K562 (cell line): ENCODE measurements around the gene GCK. TPM values are rescaled to one million over a fixed set of nuclear protein-coding genes. Genes with fewer than 3 reads are reported as not detected.

Experiments used
- JUN ChIP-seq, 2 experiments: sonication (generic) in 1 of 2; formaldehyde crosslinking in 1 of 2; IDR thresholded peaks; 2 replicates each; pipeline versions ENCODE4 v1.6.1 to v1.8.0; 2012 to 2022; ENCODE audit warnings: borderline replicate concordance in 2 of 2, mild to moderate bottlenecking in 2 of 2, improper control_type of control experiment in 1 of 2, low read depth in 1 of 2, low read length in 1 of 2, missing genetic modification reagents in 1 of 2
- LCOR ChIP-seq: sonication (generic); formaldehyde crosslinking; IDR thresholded peaks from 2 replicates; pipeline ENCODE4 v1.8.0; 2022; ENCODE audit warnings: mild to moderate bottlenecking, missing genetic modification reagents
- MECOM ChIP-seq: fragments of 250-450 bp; sonication (Bioruptor Pico); IDR thresholded peaks from 2 replicates; pipeline ENCODE4 v1.8.0; 2022; ENCODE audit warnings: inconsistent platforms
- MYBL2 ChIP-seq, 2 experiments: fragments of 450-650 bp in 1 of 2; sonication (generic) in 1 of 2; formaldehyde crosslinking in 1 of 2; IDR thresholded peaks; 2 replicates each; pipeline versions ENCODE4 v1.6.1 to v1.8.1; 2017 to 2022; ENCODE audit warnings: borderline replicate concordance in 1 of 2, inconsistent platforms in 1 of 2, low read depth in 1 of 2, mild to moderate bottlenecking in 1 of 2, missing genetic modification reagents in 1 of 2, moderate library complexity in 1 of 2
- SNIP1 ChIP-seq: fragments of 450-650 bp; IDR thresholded peaks from 2 replicates; pipeline ENCODE4 v1.7.1; 2017; ENCODE audit warnings: low read depth, mild to moderate bottlenecking
- TRIM28 ChIP-seq: fragments of 450-650 bp; IDR thresholded peaks from 2 replicates; pipeline ENCODE4 v1.6.1; 2017
- ZBTB8A ChIP-seq: fragments of 450-650 bp; IDR thresholded peaks from 2 replicates; pipeline ENCODE4 v1.6.1; 2018; ENCODE audit warnings: mild to moderate bottlenecking, moderate library complexity; ENCODE audit not compliant: partially characterized antibody
- ZNF280B ChIP-seq: fragments of 250-450 bp; sonication (Bioruptor Pico); IDR thresholded peaks from 2 replicates; pipeline ENCODE4 v1.5.1; 2021; ENCODE audit warnings: mild to moderate bottlenecking
- polyA plus RNA-seq, 8 experiments: library from polyadenylated mRNA; depleted of rRNA in 4 of 8; stranded (reverse) in 5 of 8; unstranded in 3 of 8; fragments of >200 nt; fragmentation: Nextera tagmentation in 2 of 8; fragmentation: Illumina TruSeq in 1 of 8; extraction: Ambion mirVana in 2 of 8; extraction: Trizol in 1 of 8; gene quantifications; 2 replicates each; pipeline versions ENCODE4 v1.2.1 to v1.2.3, GENCODE V29; 2011 to 2014; ENCODE audit warnings: inconsistent platforms in 1 of 8, missing spikeins in 1 of 8
- total RNA-seq, 7 experiments: library from RNA; depleted of rRNA in 6 of 7; stranded (reverse); fragments of >200 nt in 6 of 7; fragmentation: Illumina TruSeq in 2 of 7; extraction: Trizol in 2 of 7; gene quantifications; 2 replicates each; pipeline versions ENCODE4 v1.2.1 to v1.2.3, GENCODE V29; 2011 to 2021; ENCODE audit warnings: low replicate concordance in 1 of 7
- TF ChIP-seq, protein P1 (sequence below), 2 experiments: fragments of 450-650 bp in 1 of 2; sonication (generic) in 1 of 2; formaldehyde crosslinking in 1 of 2; IDR thresholded peaks; 2 replicates each; pipeline versions ENCODE4 v1.7.1 to v1.9.0; 2016 to 2022; ENCODE audit warnings: inconsistent platforms in 1 of 2, mild to moderate bottlenecking in 1 of 2, missing genetic modification reagents in 1 of 2
- TF ChIP-seq, protein P2 (sequence below): IDR thresholded peaks from 3 replicates; pipeline ENCODE4 v1.6.1; 2011; ENCODE audit warnings: borderline replicate concordance, mild to moderate bottlenecking, moderate library complexity; ENCODE audit not compliant: insufficient read length; ENCODE audit errors: extremely low read depth

Gene GCK
- total and polyA plus RNA-seq, 9 of the 15 experiments (the other 6 are each of a cell fraction or from before 2014, with no cell fraction given), result 0.11 to 0.55 (median 0.16) TPM; not detected in 3

DNA sequence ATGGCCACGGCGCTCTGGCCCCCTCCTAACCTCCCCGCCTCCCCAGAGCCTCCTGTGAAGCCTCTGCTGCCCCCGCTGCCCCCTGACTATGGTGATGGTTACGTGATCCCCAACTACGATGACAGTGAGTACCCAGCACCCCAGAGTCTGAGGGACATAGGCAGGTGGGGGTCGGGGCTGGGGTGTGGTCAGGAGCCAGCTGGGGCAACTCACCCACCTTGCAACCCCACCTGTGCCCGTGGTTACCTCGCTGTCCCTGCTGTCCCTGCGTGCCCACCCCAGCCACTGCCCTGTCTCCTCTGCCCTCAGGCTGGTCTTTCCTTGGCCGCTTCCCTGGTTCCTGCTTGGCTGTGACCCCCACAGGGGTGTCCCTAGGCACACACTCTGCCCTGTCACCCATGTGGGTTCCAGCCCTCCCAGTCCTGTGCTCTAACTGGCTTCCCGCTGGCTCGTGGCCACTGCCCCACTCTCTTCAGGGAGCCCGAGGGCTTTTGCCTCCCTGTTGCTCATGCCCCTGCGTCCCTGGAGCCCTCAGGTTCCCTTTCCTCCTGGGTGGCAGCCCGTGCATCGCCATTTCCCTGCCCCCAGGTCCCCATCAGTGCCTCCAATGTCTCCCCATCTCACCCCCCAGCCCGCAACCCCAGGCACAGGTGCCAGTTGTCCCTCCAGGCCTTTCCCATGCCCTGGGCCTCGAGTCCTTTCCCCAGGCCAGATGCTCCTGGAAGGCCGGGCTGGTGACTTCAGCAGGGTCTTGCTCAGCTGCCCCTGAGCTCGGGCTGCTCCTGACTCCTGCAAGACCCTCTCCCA lies 81.1 kb downstream of the GCK start (continued):
- TF ChIP-seq, protein P1, sequence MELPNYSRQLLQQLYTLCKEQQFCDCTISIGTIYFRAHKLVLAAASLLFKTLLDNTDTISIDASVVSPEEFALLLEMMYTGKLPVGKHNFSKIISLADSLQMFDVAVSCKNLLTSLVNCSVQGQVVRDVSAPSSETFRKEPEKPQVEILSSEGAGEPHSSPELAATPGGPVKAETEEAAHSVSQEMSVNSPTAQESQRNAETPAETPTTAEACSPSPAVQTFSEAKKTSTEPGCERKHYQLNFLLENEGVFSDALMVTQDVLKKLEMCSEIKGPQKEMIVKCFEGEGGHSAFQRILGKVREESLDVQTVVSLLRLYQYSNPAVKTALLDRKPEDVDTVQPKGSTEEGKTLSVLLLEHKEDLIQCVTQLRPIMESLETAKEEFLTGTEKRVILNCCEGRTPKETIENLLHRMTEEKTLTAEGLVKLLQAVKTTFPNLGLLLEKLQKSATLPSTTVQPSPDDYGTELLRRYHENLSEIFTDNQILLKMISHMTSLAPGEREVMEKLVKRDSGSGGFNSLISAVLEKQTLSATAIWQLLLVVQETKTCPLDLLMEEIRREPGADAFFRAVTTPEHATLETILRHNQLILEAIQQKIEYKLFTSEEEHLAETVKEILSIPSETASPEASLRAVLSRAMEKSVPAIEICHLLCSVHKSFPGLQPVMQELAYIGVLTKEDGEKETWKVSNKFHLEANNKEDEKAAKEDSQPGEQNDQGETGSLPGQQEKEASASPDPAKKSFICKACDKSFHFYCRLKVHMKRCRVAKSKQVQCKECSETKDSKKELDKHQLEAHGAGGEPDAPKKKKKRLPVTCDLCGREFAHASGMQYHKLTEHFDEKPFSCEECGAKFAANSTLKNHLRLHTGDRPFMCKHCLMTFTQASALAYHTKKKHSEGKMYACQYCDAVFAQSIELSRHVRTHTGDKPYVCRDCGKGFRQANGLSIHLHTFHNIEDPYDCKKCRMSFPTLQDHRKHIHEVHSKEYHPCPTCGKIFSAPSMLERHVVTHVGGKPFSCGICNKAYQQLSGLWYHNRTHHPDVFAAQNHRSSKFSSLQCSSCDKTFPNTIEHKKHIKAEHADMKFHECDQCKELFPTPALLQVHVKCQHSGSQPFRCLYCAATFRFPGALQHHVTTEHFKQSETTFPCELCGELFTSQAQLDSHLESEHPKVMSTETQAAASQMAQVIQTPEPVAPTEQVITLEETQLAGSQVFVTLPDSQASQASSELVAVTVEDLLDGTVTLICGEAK (IDR thresholded peaks at IDR 0.05), result no peak
- TF ChIP-seq, protein P1 (CRISPR knock-in tag; IDR thresholded peaks at IDR 0.05), result no peak
- TF ChIP-seq SNIP1, result no peak
- no peak for TF ChIP-seq ZNF280B
- TF ChIP-seq ZBTB8A, result no peak
- TF ChIP-seq JUN (IDR thresholded peaks at IDR 0.05; ENCODE audit: borderline replicate concordance, low read depth, low read length), result no peak
- TF ChIP-seq JUN (CRISPR knock-in tag; IDR thresholded peaks at IDR 0.05; ENCODE audit: borderline replicate concordance), result no peak
- TF ChIP-seq, protein P2, sequence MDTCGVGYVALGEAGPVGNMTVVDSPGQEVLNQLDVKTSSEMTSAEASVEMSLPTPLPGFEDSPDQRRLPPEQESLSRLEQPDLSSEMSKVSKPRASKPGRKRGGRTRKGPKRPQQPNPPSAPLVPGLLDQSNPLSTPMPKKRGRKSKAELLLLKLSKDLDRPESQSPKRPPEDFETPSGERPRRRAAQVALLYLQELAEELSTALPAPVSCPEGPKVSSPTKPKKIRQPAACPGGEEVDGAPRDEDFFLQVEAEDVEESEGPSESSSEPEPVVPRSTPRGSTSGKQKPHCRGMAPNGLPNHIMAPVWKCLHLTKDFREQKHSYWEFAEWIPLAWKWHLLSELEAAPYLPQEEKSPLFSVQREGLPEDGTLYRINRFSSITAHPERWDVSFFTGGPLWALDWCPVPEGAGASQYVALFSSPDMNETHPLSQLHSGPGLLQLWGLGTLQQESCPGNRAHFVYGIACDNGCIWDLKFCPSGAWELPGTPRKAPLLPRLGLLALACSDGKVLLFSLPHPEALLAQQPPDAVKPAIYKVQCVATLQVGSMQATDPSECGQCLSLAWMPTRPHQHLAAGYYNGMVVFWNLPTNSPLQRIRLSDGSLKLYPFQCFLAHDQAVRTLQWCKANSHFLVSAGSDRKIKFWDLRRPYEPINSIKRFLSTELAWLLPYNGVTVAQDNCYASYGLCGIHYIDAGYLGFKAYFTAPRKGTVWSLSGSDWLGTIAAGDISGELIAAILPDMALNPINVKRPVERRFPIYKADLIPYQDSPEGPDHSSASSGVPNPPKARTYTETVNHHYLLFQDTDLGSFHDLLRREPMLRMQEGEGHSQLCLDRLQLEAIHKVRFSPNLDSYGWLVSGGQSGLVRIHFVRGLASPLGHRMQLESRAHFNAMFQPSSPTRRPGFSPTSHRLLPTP, result no peak
- no peak for TF ChIP-seq LCOR (CRISPR knock-in tag)
- TF ChIP-seq MECOM (CRISPR knock-in tag), result no peak
- no peak for TF ChIP-seq TRIM28
- TF ChIP-seq MYBL2 (IDR thresholded peaks at IDR 0.05; ENCODE audit: low read depth), result no peak
- TF ChIP-seq MYBL2 (CRISPR knock-in tag; IDR thresholded peaks at IDR 0.05; ENCODE audit: borderline replicate concordance), result no peak
